DOHH2 (cell line): ENCODE results near the gene DNAI1.

Experiments used
- CTCF ChIP-seq: fragments of 200-600 bp; sonication (generic); IDR thresholded peaks from one replicate; pipeline ENCODE4 v1.5.1; 2014; ENCODE audit warnings: antibody characterized with exemption, mild to moderate bottlenecking, low read depth, low read length; ENCODE audit not compliant: poor library complexity, severe bottlenecking
- EZH2phosphoT487 ChIP-seq: fragments of 200-600 bp; sonication (generic); IDR thresholded peaks from 2 replicates; pipeline ENCODE4 v1.6.1; 2017; ENCODE audit warnings: borderline replicate concordance, mild to moderate bottlenecking, antibody characterized with exemption, low read length, moderate library complexity, mixed read lengths

DNA sequence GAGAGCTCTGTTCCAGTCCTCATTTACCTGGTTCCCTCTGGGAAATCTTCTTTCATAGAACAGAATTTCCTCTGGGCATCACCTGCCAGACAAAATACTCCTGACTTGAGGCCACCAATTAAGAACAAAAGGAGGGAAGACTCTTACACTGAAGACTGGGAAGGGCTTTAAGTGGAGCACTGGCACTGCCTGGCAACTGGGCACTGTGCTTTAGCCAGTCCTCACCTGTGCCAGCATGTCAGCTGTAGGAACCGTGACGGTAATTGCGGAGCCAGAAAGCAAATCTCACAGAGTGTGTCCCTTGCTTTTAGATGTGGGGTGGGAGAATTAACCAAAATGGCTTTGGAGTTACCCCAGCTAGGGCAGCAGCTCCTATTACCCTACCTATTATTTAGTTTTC is 40.9 kb upstream of the DNAI1 start:
- no peak for TF ChIP-seq CTCF
- no peak for TF ChIP-seq EZH2phosphoT487
